ENCODE results near the gene PLCH2. TPM values are rescaled to one million over a fixed set of nuclear protein-coding genes. Genes with fewer than 3 reads are reported as not detected.

The PLCH2 gene
- total and polyA plus RNA-seq, 2 of the 13 experiments (the other 11 are each of a cell fraction or from before 2014, with no cell fraction given) = 0.15 to 0.67 TPM

GRCh38 chr1:2514863-2515762, 39.0 kb downstream of the PLCH2 start:
- CTCF ChIA-PET (ENCODE audit: low intra/inter-chr PET ratio, low total read pairs) = interaction anchor here (1.4 kb wide), 1 partner anchor 33 kb away, joined by 3 read pairs; no protein-coding TSS in a partner anchor
- H3K36me3 ChIP-seq (replicated peaks in 1 of 2; ENCODE audit: control insufficient read depth in 1 of 2, insufficient read depth in 2 of 2, low read length in 2 of 2) = peaks cover 31 to 79% of the 10 kb centered on the region in 2 experiments
- no peak for FAIRE-seq

GRCh38 chr1:2515763-2516080, 39.6 kb downstream of the PLCH2 start:
- intact Hi-C loops (cut with micrococcal nuclease; ENCODE audit: unreplicated experiment) = no loop called here
- ATAC-seq (no peak), DNase-seq (ENCODE audit: low spot score) (no peak), FAIRE-seq (no peak)
- Histone ChIP-seq H3K4me2 (ENCODE audit: low read depth, low read length) (no peak overlapping the region), H3K79me2 (ENCODE audit: insufficient read depth, low read length) (no peaks in the 10 kb centered on the region), H3K9ac (ENCODE audit: insufficient read depth, low read depth, low read length) (no peak overlapping the region), H3K36me3 (replicated peaks in 1 of 2; ENCODE audit: control insufficient read depth in 1 of 2, insufficient read depth in 2 of 2, low read length in 2 of 2) (peaks cover 32 to 76% of the 10 kb centered on the region in 2 experiments), H3K4me1 (ENCODE audit: insufficient read depth, low read length) (no peaks in the 10 kb centered on the region), H2AFZ (ENCODE audit: low read length) (no peak overlapping the region), H3K4me3 (replicated peaks in 1 of 3; ENCODE audit: insufficient read depth in 1 of 3, low read depth in 2 of 3, low read length in 3 of 3) (no peak overlapping the region), H4K20me1 (ENCODE audit: insufficient read depth, low read length) (no peaks in the 10 kb centered on the region), H3K27me3 (ENCODE audit: control insufficient read depth in 1 of 2, insufficient read depth in 2 of 2, low read length in 2 of 2) (no peaks in the 10 kb centered on the region), H3K27ac (ENCODE audit: extremely low read length, insufficient read depth, low read length) (no peak overlapping the region), H3K9me3 (ENCODE audit: low read length) (no peaks in the 10 kb centered on the region)
- 98% methylated on average over 4 of the region's 11 CpGs for WGBS (ENCODE audit: low lambda C conversion rate)
- no TSS peak for BruUV-seq (replicated peaks)
- ChIA-PET CTCF (ENCODE audit: low intra/inter-chr PET ratio, low total read pairs) (no interaction called here), POLR2A (no interaction called here)
- in situ Hi-C loops (cut with HindIII; ENCODE audit: extremely low pct_ligation_motif_present, low pct_unique_long_range_greater_than_20kb) = loop anchor here (25.0 kb wide), 1 partner anchor 328 kb away; the partner anchor contains the start of gene FAAP20
- no peak for TF ChIP-seq ZNF703 (CRISPR knock-in tag; IDR thresholded peaks at IDR 0.05; ENCODE audit: borderline replicate concordance)
- TF ChIP-seq REXO4 (CRISPR knock-in tag; IDR thresholded peaks at IDR 0.05; ENCODE audit: borderline replicate concordance) = no peak
- no peak for TF ChIP-seq ZNF709 (CRISPR knock-in tag; IDR thresholded peaks at IDR 0.05)
- TF ChIP-seq ZNF746 (CRISPR knock-in tag; IDR thresholded peaks at IDR 0.05) = no peak
- TF ChIP-seq SAFB2 (CRISPR knock-in tag; IDR thresholded peaks at IDR 0.05; ENCODE audit: borderline replicate concordance, low read depth) = no peak
- TF ChIP-seq JARID2 (CRISPR knock-in tag; IDR thresholded peaks at IDR 0.05; ENCODE audit: insufficient replicate concordance) = no peak
- TF ChIP-seq ZNF75D (CRISPR knock-in tag; IDR thresholded peaks at IDR 0.05; ENCODE audit: borderline replicate concordance) = no peak
- no peak for TF ChIP-seq GTF3A (CRISPR knock-in tag; conservative IDR thresholded peaks at IDR 0.05)
- TF ChIP-seq MXD4 (CRISPR knock-in tag; IDR thresholded peaks at IDR 0.05) = no peak
- no peak for TF ChIP-seq ZNF770 (CRISPR knock-in tag; IDR thresholded peaks at IDR 0.05)
- no peak for TF ChIP-seq HNRNPL (IDR thresholded peaks at IDR 0.05; ENCODE audit: low read depth, low read length)
- no peak for TF ChIP-seq KLF15 (CRISPR knock-in tag; IDR thresholded peaks at IDR 0.05; ENCODE audit: borderline replicate concordance)
- no peak for TF ChIP-seq YY1 (IDR thresholded peaks at IDR 0.05; ENCODE audit: insufficient read depth, insufficient replicate concordance, low read depth, low read length)

More at GRCh38 chr1:2514863-2515762, 39.0 kb downstream of the PLCH2 start:
- H3K79me2 ChIP-seq (ENCODE audit: insufficient read depth, low read length) = no peaks in the 10 kb centered on the region
- 97% methylated on average over 30 of the region's 45 CpGs for WGBS (ENCODE audit: low lambda C conversion rate)
- no peak overlapping the region for H3K4me3 ChIP-seq (replicated peaks in 1 of 3; ENCODE audit: insufficient read depth in 1 of 3, low read depth in 2 of 3, low read length in 3 of 3)
- H3K4me1 ChIP-seq (ENCODE audit: insufficient read depth, low read length) = no peaks in the 10 kb centered on the region
- H3K27me3 ChIP-seq (ENCODE audit: control insufficient read depth in 1 of 2, insufficient read depth in 2 of 2, low read length in 2 of 2) = no peaks in the 10 kb centered on the region
- DNase-seq (ENCODE audit: low spot score) (no peak), ATAC-seq (no peak)
- H3K27ac ChIP-seq (ENCODE audit: extremely low read length, insufficient read depth, low read length) = no peak overlapping the region
- POLR2A ChIA-PET = no interaction called here
- no peaks in the 10 kb centered on the region for H4K20me1 ChIP-seq (ENCODE audit: insufficient read depth, low read length)
- no peaks in the 10 kb centered on the region for H3K9me3 ChIP-seq (ENCODE audit: low read length)
- no TSS peak for BruUV-seq (replicated peaks)
- in situ Hi-C loops (cut with HindIII; ENCODE audit: extremely low pct_ligation_motif_present, low pct_unique_long_range_greater_than_20kb) = loop anchor here (25.0 kb wide), 1 partner anchor 328 kb away; the partner anchor contains the start of gene FAAP20
- no peak overlapping the region for H2AFZ ChIP-seq (ENCODE audit: low read length)
- peak; percentile 43 for TF ChIP-seq AGO2 (optimal IDR thresholded peaks at IDR 0.05; ENCODE audit: low read depth, low read length)
- no peak for TF ChIP-seq ZNF672 (CRISPR knock-in tag; IDR thresholded peaks at IDR 0.05)
- intact Hi-C loops (cut with micrococcal nuclease; ENCODE audit: unreplicated experiment) = no loop called here
- no peak overlapping the region for H3K9ac ChIP-seq (ENCODE audit: insufficient read depth, low read depth, low read length)
- no peak overlapping the region for H3K4me2 ChIP-seq (ENCODE audit: low read depth, low read length)

Data from HepG2 (cell line).